A204.1 (cell line): ENCODE results near the gene UNCX.
"Not testable (repeated sequence)": the region's sequence is repeated elsewhere in the genome, so short reads cannot be mapped to it uniquely, and the experiment has no call there.

Experiments
- FAIRE-seq: peaks from 2 replicates; lab custom pipeline; 2012; peaks lifted over from hg19 to GRCh38; lab: Jason Lieb, UNC

The UNCX gene

GRCh38 chr7:1278543-1278942 is 45.9 kb downstream of the UNCX start:
- no peak for FAIRE-seq

GRCh38 chr7:1279041-1279440 is 46.4 kb downstream of the UNCX start:
- FAIRE-seq: no peak

GRCh38 chr7:1279895-1280294 is 47.2 kb downstream of the UNCX start:
- not testable (repeated sequence) for FAIRE-seq

GRCh38 chr7:1281068-1281467 is 48.4 kb downstream of the UNCX start:
- no peak for FAIRE-seq

- FAIRE-seq: no peak
Measured at GRCh38 chr7:1282679-1283078, 50.0 kb downstream of the UNCX start.

GRCh38 chr7:1283337-1283736 is 50.7 kb downstream of the UNCX start:
- no peak for FAIRE-seq

- FAIRE-seq: no peak
Measured at GRCh38 chr7:1283941-1284742, 51.5 kb downstream of the UNCX start.

GRCh38 chr7:1284743-1285458 is 52.2 kb downstream of the UNCX start:
- no peak for FAIRE-seq

GRCh38 chr7:1285556-1286301 is 53.1 kb downstream of the UNCX start:
- no peak for FAIRE-seq
